Measurements from ENCODE around the gene MTHFD1L. TPM values are rescaled to one million over a fixed set of nuclear protein-coding genes. Genes with fewer than 3 reads are reported as not detected.

MTHFD1L gene
- total and polyA plus RNA-seq, 9 of the 15 experiments (the other 6 are each of a cell fraction or from before 2014, with no cell fraction given), result 20.9 to 128 (median 61.0) TPM

- TF ChIP-seq FOXP4 (CRISPR knock-in tag; IDR thresholded peaks at IDR 0.05; ENCODE audit: borderline replicate concordance) (no peak), XRCC3 (IDR thresholded peaks at IDR 0.05) (no peak), MGA (IDR thresholded peaks at IDR 0.05) (no peak), MED1 (CRISPR knock-in tag; IDR thresholded peaks at IDR 0.05; ENCODE audit: borderline replicate concordance) (no peak), ATF6 (CRISPR knock-in tag; IDR thresholded peaks at IDR 0.05) (no peak), ZNF717 (CRISPR knock-in tag; IDR thresholded peaks at IDR 0.05) (no peak), ZNF134 (CRISPR knock-in tag; conservative IDR thresholded peaks at IDR 0.05) (no peak), ZNF384 (IDR thresholded peaks at IDR 0.05; ENCODE audit: low read depth, low read length) (peak; percentile 43)
Measured at GRCh38 chr6:150865043-150865405, 478 bp upstream of the MTHFD1L start (continued).

Measured in K562 (cell line).